NCI-H2107 treated with DMSO at 0.1 percent for 48 hours (cell line): ENCODE data around the gene MDH2.
"Not testable (repeated sequence)": the region's sequence is repeated elsewhere in the genome, so short reads cannot be mapped to it uniquely, and the experiment has no call there.

Experiments
- DNase-seq: peaks from one replicate; lab custom pipeline; 2025; ENCODE audit not compliant: unreplicated experiment; lab: John Stamatoyannopoulos, UW

The MDH2 gene

GRCh38 chr7:76071316-76072242 lies 23.7 kb downstream of the MDH2 start:
- no peak for DNase-seq

GRCh38 chr7:76072243-76073148 lies 24.6 kb downstream of the MDH2 start:
- DNase-seq, result no peak

GRCh38 chr7:76073335-76073990 lies 25.6 kb downstream of the MDH2 start:
- no peak for DNase-seq

- no peak for DNase-seq
These were observed 26.5 kb downstream of the MDH2 start for GRCh38 chr7:76074306-76074971.

GRCh38 chr7:76074972-76075370 lies 27.1 kb downstream of the MDH2 start:
- DNase-seq, result no peak

- DNase-seq, result no peak
These were observed 29.1 kb downstream of the MDH2 start for GRCh38 chr7:76076995-76077394.

- DNase-seq, result no peak
These were observed 29.5 kb downstream of the MDH2 start for GRCh38 chr7:76077435-76077834.

- DNase-seq, result no peak
These were observed 32.3 kb downstream of the MDH2 start for GRCh38 chr7:76080204-76080603.

GRCh38 chr7:76084115-76084514 lies 36.2 kb downstream of the MDH2 start:
- DNase-seq, result not testable (repeated sequence)

- no peak for DNase-seq
These were observed 38.2 kb downstream of the MDH2 start for GRCh38 chr7:76086070-76086469.

- DNase-seq, result not testable (repeated sequence)
These were observed 39.5 kb downstream of the MDH2 start for GRCh38 chr7:76087362-76087791.

GRCh38 chr7:76089865-76090475 lies 42.1 kb downstream of the MDH2 start:
- DNase-seq, result no peak

GRCh38 chr7:76091506-76091905 lies 43.6 kb downstream of the MDH2 start:
- DNase-seq, result no peak

- not testable (repeated sequence) for DNase-seq
These were observed 45.6 kb downstream of the MDH2 start for GRCh38 chr7:76093531-76093930.

- not testable (repeated sequence) for DNase-seq
These were observed 46.4 kb downstream of the MDH2 start for GRCh38 chr7:76094326-76094725.

GRCh38 chr7:76095908-76096307 lies 48.0 kb downstream of the MDH2 start:
- no peak for DNase-seq

- not testable (repeated sequence) for DNase-seq
These were observed 54.0 kb downstream of the MDH2 start for GRCh38 chr7:76101693-76102437.

GRCh38 chr7:76103788-76104187 lies 55.9 kb downstream of the MDH2 start:
- not testable (repeated sequence) for DNase-seq

- not testable (repeated sequence) for DNase-seq
These were observed 58.2 kb downstream of the MDH2 start for GRCh38 chr7:76106130-76106529.
